Activated CD4-positive, alpha-beta T cell treated with anti-CD3 and anti-CD28 coated beads, Interleukin-2, amount 10 ng/mL, durations not matched to agents 24 days and 14 days (primary cell): ENCODE results near the gene FAR2. TPM values are rescaled to one million over a fixed set of nuclear protein-coding genes. Genes with fewer than 3 reads are reported as not detected.
A peak's percentile ranks its signal among the peaks of the same experiment; 100 is the strongest.
"Not testable (repeated sequence)": the region's sequence is repeated elsewhere in the genome, so short reads cannot be mapped to it uniquely, and the experiment has no call there.

Source experiments
- DNase-seq: peaks from one replicate; pipeline ENCODE4 v3.0.0; 2022
- H3K27ac Mint-ChIP-seq: one replicate; pipeline ENCODE4 v1.8.0; 2022; ENCODE audit warnings: mild to moderate bottlenecking, mixed read lengths
- H3K27me3 Mint-ChIP-seq: one replicate; pipeline ENCODE4 v1.8.0; 2022; ENCODE audit warnings: mixed read lengths
- H3K36me3 Mint-ChIP-seq: one replicate; pipeline ENCODE4 v1.8.0; 2022; ENCODE audit warnings: low read depth, mild to moderate bottlenecking, mixed read lengths
- H3K4me1 Mint-ChIP-seq: one replicate; pipeline ENCODE4 v1.8.0; 2021; ENCODE audit warnings: mixed read lengths
- H3K4me3 Mint-ChIP-seq: one replicate; pipeline ENCODE4 v1.8.0; 2022; ENCODE audit warnings: mild to moderate bottlenecking, moderate library complexity, mixed read lengths
- H3K9me3 Mint-ChIP-seq: one replicate; pipeline ENCODE4 v1.8.0; 2021; ENCODE audit warnings: mixed read lengths
- intact Hi-C: fragments of 100-400 bp; cut with micrococcal nuclease; formaldehyde crosslinking; loops from one replicate; pipeline ENCODE4 v1.15.1; 2023
- total RNA-seq: library from RNA; stranded (reverse); gene quantifications from 2 replicates; pipeline ENCODE4 v1.2.3, GENCODE V29; 2022

The FAR2 gene
- total RNA-seq, 1 donor from 2014 or later: 5.2 TPM

DNA sequence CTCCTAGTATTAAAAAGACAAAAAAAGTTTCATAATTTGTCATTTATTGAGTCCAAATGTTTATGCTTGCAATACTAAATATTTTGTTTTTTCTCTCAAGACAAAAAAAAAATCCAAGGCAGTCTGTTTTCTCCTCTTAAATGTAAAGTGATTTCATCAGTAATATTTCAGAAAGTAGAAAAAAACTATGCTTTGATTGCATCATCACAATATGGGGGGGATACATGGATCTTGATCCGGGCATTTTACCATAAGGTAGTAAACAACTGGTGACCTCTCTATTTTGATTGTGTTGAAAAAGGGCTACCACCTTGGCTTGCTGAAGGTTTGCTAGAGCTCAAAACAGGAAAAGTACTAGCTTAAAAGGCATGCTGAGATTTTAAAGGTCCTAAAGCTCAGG is 188.2 kb downstream of the FAR2 start:
- H3K4me3 Mint-ChIP-seq: no peak overlapping the region
- DNase-seq: no peak
- H3K27me3 Mint-ChIP-seq: no peaks in the 10 kb centered on the region
- no peak overlapping the region for H3K27ac Mint-ChIP-seq
- H3K4me1 Mint-ChIP-seq: no peaks in the 10 kb centered on the region
- intact Hi-C loops: no loop called here
- H3K36me3 Mint-ChIP-seq: peaks cover 22% of the 10 kb centered on the region
- no peaks in the 10 kb centered on the region for H3K9me3 Mint-ChIP-seq

DNA sequence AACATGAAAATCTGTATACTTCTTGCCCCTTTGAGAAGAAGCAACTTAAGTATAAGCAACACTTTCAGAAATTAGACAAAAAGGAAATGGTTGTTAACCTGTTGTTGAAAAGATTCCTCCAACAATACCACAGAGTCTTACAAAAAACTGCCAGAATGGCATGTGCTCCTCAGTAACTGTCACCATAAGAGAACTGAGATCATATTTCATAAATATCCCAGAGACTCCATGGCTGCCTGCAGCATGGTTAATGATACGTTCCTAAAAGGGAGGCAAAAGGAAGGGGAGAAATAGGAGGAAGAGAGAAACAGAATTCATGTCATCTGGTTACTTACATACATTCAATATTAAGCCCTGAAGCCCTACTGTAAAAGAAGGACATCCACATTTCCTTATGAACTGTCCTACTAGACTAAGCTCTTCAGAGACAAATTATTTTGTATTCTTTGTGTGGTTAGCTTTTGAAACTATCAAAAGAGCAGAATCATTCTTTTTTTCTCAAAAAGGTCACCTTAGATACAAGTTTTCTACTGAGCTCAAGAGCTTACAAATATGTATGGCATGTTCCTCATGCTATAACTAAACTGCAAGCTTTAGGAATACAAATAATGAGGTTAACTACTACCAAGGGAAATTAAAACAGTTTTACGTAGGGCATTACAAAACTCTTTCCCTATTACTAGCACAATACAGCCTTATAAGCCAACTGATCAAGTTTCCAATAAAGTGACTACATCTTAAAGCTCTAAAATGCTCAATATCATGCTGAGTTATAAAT is 194.1 kb downstream of the FAR2 start:
- Mint-ChIP-seq H3K27me3 (no peaks in the 10 kb centered on the region), H3K4me3 (no peak overlapping the region), H3K9me3 (no peaks in the 10 kb centered on the region), H3K4me1 (peaks cover 7% of the 10 kb centered on the region), H3K27ac (no peak overlapping the region), H3K36me3 (peaks cover 46% of the 10 kb centered on the region)
- no peak for DNase-seq
- intact Hi-C loops: no loop called here

DNA sequence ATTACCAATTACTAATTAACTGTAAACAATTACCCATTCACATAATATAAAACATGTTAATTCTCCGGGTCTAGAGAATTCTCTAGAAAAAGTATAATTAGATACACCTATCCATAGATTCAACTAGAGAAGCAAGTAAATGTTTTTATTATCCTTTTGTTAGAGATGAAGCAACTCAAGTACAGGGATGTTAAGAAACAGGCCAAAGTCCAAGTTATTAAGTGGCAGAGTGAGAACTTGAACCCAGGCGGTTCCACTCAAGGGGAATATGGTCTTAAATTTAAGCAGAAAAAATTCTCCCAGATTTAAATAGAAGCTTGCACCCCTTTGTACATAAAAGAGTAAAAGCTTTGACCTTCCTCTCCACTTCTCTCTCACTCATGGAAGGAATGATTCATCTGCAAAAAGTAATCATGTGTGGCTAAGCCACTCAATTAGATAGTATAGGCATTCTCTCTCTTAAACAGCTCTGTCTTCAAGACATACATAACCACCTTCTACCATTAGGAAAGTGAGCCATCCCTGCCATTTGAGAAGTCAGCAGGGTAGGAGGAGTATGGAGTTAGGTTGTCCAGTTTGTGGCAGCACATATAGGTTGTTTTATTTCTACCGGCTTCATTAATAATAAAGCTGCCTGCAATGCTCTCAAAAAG is 197.8 kb downstream of the FAR2 start:
- Mint-ChIP-seq H3K27me3 (no peaks in the 10 kb centered on the region), H3K36me3 (peaks cover 41% of the 10 kb centered on the region), H3K9me3 (no peaks in the 10 kb centered on the region), H3K4me3 (no peak overlapping the region), H3K4me1 (peaks cover 7% of the 10 kb centered on the region), H3K27ac (peak overlapping the region; percentile 12)
- no peak for DNase-seq
- intact Hi-C loops: loop anchor here (5.0 kb wide), 1 partner anchor 35 kb away; the partner anchor contains the start of gene ERGIC2

DNA sequence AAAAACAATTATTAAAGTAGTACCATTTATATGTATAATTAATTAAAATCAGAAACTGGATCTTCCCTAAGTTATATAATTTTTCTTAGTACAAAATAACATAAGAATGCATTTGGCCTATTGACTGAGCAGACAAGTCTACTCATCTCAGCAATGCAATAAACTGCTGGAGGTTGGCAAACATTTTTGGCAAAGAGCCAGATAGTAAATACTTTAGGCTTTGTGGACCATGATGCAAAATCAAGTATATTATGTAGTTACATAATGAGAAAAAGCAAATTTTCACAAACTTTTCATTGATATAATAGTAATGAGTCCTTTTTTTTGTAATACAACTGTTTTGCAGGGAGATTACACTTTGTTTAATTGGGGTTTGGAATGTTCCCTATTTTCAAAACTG is 201.0 kb downstream of the FAR2 start:
- H3K27ac Mint-ChIP-seq: no peak overlapping the region
- H3K36me3 Mint-ChIP-seq: peaks cover 27% of the 10 kb centered on the region
- H3K4me1 Mint-ChIP-seq: peaks cover 5% of the 10 kb centered on the region
- no peak overlapping the region for H3K4me3 Mint-ChIP-seq
- intact Hi-C loops: no loop called here
- no peaks in the 10 kb centered on the region for H3K27me3 Mint-ChIP-seq
- no peak for DNase-seq
- H3K9me3 Mint-ChIP-seq: no peaks in the 10 kb centered on the region

DNA sequence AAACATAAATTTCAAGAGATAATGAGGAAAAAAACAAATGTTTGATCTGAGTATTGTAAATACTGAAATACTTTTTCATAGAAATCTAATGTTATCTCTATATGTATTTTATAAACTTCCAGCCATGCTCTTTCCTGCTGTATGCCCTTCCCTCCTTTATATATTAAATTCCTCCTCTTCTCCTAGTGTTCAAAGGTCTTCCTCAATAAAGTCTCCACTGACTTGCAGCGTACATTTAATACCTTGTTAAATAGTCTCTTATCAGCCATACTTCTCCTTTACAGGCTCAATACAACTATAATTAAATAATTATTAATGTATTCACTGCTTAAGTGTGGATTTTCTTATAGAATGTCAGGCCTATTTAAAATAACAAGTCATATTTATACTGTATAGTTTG is 205.9 kb downstream of the FAR2 start:
- Mint-ChIP-seq H3K4me3 (no peak overlapping the region), H3K36me3 (peaks cover 20% of the 10 kb centered on the region), H3K27me3 (no peaks in the 10 kb centered on the region), H3K9me3 (no peaks in the 10 kb centered on the region), H3K27ac (no peak overlapping the region), H3K4me1 (peaks cover 1% of the 10 kb centered on the region)
- DNase-seq: no peak
- intact Hi-C loops: no loop called here

DNA sequence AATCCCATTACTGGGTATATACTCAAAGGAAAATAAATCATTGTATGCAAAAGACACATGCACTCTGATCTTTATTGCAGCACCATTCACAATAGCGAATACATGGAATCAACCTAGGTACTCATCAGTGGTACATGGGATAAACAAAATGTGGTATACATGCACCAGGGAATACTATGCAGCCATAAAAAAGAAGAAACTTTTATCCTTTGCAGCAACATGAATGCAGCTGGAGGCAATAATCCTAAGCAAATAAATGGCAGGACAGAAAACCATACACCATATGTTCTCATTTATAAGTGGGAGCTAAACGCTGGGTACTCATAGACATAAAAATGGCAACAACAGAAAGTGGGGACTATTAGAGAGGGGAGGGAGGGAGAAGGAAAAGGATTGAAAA is 216.0 kb downstream of the FAR2 start:
- Mint-ChIP-seq H3K4me1 (peaks cover 4% of the 10 kb centered on the region), H3K4me3 (no peak overlapping the region), H3K27ac (no peak overlapping the region), H3K36me3 (peaks cover 40% of the 10 kb centered on the region), H3K27me3 (no peaks in the 10 kb centered on the region), H3K9me3 (peaks cover 4% of the 10 kb centered on the region)
- no peak for DNase-seq
- intact Hi-C loops: no loop called here

DNA sequence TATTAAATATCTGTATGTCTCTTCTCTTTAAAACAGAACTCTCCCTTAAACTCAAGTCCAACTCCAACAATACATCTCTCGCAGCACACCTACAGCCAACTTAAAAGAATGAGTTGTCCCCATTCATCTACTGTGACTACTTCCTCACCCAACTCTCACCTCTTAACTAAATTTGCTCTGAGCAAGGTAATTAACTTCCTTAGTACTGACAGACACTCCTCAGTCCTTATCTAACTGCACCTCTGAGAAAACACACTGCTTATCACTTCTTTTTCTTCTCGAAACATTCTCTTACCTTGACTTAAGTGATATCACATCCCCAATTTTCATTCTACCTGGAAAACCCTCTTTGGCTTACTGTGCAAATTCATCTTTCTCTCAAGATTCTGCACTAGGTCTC is 224.9 kb downstream of the FAR2 start:
- Mint-ChIP-seq H3K9me3 (no peaks in the 10 kb centered on the region), H3K27me3 (no peaks in the 10 kb centered on the region), H3K27ac (no peak overlapping the region), H3K4me3 (no peak overlapping the region), H3K4me1 (peaks cover 18% of the 10 kb centered on the region), H3K36me3 (peaks cover 13% of the 10 kb centered on the region)
- no peak for DNase-seq
- intact Hi-C loops: no loop called here

DNA sequence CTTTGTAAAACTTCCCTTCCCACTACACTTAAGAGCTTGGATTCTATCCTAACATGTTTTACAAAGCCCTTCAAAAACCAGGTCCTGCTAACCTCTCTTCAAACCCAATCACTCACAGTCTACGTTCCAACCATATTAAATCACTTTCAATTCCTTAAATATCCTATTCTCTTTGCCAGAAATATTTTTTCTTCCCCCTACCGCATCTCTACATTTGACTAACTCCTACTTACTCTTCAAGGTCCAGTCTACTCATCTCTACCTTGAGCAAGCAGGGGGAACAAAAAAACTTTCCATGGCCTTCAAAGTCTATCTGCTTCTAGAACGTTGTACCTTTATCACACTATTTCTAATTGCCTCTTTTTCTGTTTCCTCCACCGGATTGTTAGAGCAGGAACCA is 225.8 kb downstream of the FAR2 start:
- DNase-seq: no peak
- Mint-ChIP-seq H3K4me3 (no peak overlapping the region), H3K27me3 (no peaks in the 10 kb centered on the region), H3K9me3 (no peaks in the 10 kb centered on the region), H3K4me1 (peaks cover 26% of the 10 kb centered on the region), H3K36me3 (peaks cover 13% of the 10 kb centered on the region), H3K27ac (no peak overlapping the region)
- intact Hi-C loops: no loop called here

DNA sequence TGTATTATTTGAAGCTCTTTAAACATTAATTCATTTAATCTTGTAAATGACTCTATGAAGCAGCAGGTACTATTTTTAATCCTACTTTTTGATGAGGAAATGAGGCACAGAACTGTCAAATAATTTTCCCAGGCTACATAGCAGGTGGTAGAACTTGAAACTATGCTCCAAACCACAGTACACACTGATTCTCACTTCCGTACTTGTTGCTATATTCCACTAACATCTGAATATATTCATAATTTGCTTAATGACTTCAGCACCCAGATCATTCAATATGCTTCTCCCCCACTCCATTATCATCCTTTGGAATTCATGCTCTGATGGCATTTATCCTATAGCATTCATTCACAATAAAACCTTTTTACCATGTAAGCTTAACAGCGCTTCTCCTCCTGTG is 227.0 kb downstream of the FAR2 start:
- no peak for DNase-seq
- peaks cover 14% of the 10 kb centered on the region for H3K36me3 Mint-ChIP-seq
- H3K9me3 Mint-ChIP-seq: no peaks in the 10 kb centered on the region
- no peak overlapping the region for H3K4me3 Mint-ChIP-seq
- no peaks in the 10 kb centered on the region for H3K27me3 Mint-ChIP-seq
- H3K27ac Mint-ChIP-seq: no peak overlapping the region
- peaks cover 33% of the 10 kb centered on the region for H3K4me1 Mint-ChIP-seq
- intact Hi-C loops: no loop called here

DNA sequence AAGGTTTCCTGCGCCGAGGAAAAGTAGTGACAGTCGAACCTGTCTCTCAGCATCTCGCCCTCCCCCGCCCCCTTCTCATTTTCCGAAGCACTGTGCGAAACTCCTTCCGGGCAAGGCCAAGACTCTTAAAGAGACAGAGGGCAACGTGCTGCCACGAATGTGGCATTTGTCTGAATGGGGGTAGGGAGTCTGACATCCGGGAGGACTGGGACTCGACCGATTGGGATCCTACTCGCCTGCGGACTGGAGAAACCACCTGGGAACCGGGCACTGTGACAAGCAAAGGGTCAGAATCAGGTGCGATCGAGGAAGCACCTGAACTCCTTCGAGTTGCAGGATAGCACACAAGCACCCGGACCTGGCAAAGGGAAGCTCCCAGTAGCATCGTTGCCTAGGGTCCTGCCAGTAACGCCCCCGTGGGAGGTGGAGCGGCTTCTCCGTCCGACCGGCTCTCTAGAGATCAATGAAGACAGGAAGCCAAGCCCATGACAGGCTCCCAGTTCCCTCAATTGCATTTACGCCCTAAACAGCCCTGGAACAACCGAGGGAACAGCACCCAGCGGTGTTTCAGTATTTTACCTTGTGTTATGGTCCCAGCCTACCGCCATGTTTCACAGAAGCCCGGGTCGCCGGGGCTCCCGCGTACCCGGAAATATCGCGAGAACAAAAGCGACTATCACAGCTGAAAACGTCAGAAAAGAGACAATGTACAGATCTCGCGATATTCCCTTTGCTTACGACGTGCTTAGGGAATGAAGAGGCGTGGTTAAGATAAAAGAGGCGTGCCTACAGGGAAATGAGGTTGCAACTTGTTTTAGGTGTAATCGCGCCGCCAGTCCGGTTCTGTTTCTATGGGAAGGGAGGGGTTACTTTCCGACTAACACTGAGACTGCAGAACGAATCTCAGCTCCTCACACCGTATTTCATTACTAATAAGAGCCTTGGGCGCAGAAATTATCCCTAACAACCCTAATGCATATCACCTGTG is 231.8 kb downstream of the FAR2 start, which contains the start of gene ERGIC2:
TSS of gene ERGIC2 (minus strand) at position 637 of the 988 bp plus-strand sequence. CDS start 9,539 bp downstream, outside the sequence.
- Mint-ChIP-seq H3K4me1 (peaks cover 38% of the 10 kb centered on the region), H3K36me3 (peaks cover 10% of the 10 kb centered on the region), H3K27ac (peak within 1 kb of the TSS; percentile 98), H3K27me3 (no peaks in the 10 kb centered on the region), H3K9me3 (no peaks in the 10 kb centered on the region), H3K4me3 (peak within 1 kb of the TSS; percentile 96)
- DNase-seq: peak; percentile 97
- intact Hi-C loops: loop anchor here (1.0 to 10.0 kb wide), 9 partner anchors 9 to 1944 kb away; partner anchors contain the start of genes CAPRIN2, FAR2, IPO8 and SINHCAF

DNA sequence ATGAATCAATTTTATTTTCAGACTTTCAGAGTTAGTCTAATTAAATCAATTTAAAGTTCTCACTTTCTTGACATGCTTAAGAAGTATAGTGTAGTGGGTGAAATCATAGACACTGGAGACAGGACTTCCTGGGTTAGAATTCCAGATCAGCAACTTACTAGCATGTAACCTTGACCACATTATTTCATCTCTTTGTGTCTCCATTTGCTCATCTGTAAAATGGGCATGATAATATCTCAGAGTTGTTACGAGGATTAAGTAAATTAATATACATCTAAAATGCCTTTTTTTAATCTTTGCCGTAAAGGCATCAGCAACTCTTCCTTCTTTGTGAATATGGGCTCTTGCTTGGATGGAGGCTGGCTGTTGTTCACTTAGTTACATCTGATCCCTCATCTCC is 233.2 kb downstream of the FAR2 start:
- peaks cover 30% of the 10 kb centered on the region for H3K4me1 Mint-ChIP-seq
- H3K9me3 Mint-ChIP-seq: no peaks in the 10 kb centered on the region
- no peak overlapping the region for H3K27ac Mint-ChIP-seq
- H3K4me3 Mint-ChIP-seq: peak overlapping the region; percentile 96
- peaks cover 7% of the 10 kb centered on the region for H3K36me3 Mint-ChIP-seq
- H3K27me3 Mint-ChIP-seq: no peaks in the 10 kb centered on the region
- no peak for DNase-seq
- intact Hi-C loops: loop anchor here (5.0 to 10.0 kb wide), 3 partner anchors 35 to 1943 kb away; partner anchors contain the start of genes IPO8 and SINHCAF

DNA sequence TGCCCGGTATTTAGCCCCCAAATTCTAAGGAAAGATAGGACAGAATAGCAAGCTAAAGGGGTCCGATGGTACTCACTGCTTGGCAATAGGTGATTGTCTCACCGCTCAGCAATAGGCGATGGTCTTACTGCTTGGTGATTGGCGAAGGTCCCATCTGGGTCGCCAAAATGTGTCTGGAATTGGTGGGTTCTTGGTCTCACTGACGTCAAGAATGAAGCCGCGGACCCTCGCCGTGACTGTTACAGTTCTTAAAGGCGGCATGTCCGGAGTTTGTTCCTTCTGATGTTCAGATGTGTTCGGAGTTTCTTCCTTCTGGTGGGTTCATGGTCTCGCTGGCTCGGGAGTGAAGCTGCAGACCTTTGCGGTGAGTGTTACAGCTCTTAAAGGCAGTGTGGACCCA is 236.1 kb downstream of the FAR2 start:
- not testable (repeated sequence) for H3K9me3 Mint-ChIP-seq, DNase-seq, H3K27ac Mint-ChIP-seq, H3K4me3 Mint-ChIP-seq, H3K27me3 Mint-ChIP-seq, H3K36me3 Mint-ChIP-seq
- intact Hi-C loops: loop anchor here (10.0 kb wide), 1 partner anchor 1940 kb away; the partner anchor contains the start of gene SINHCAF
- peaks cover 17% of the 10 kb centered on the region for H3K4me1 Mint-ChIP-seq
